RPMI8226 (cell line): Measurements from ENCODE around the gene SH3PXD2B.
"Not testable (repeated sequence)": the region's sequence is repeated elsewhere in the genome, so short reads cannot be mapped to it uniquely, and the experiment has no call there.

Experiments used
- DNase-seq: peaks from one replicate; pipeline ENCODE4 v3.0.0-alpha.2; 2015

SH3PXD2B gene

GRCh38 chr5:172361566-172362238 is 92.6 kb downstream of the SH3PXD2B start:
- no peak for DNase-seq

DNA sequence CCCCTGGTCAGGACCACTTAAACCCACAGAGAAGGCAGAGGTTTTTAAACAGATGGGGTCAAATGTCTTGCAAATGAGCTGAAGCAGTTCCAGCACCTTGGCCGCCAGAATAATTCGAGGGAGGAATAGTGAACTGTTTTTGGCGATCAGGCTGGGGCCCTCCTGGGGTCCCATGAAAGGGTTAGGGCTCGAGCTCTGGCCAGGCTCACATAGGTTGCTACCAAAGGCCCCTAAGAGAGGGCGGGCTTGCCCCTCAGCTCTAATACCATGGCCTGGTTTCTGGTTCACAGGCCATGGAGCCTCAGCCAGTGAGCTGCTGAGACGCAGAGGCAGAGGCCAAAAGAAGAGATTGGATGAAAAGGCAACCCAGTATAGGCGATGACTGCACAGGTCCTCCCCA is 96.0 kb downstream of the SH3PXD2B start:
- DNase-seq, result no peak

GRCh38 chr5:172356527-172356926 is 97.8 kb downstream of the SH3PXD2B start:
- DNase-seq, result no peak

DNA sequence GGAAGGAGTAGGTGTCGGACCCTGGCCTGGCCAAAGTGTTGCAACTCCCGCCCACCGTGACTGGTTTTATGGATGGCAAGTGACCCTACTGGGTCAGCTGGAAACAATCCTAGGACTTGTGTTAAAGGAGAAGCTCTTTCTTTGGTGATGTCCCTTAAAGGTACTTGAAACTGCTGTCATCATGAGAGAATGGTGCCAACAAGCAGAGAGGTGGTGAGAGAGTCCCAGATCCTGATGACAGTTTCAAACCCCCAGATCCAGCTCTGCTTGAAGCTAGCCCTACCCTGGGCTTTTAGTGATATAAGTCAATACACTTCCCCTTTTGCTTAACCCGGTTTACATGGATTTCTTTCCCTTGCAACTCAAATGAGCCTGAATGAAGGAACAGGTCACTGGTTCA is 98.3 kb downstream of the SH3PXD2B start:
- DNase-seq, result no peak

DNA sequence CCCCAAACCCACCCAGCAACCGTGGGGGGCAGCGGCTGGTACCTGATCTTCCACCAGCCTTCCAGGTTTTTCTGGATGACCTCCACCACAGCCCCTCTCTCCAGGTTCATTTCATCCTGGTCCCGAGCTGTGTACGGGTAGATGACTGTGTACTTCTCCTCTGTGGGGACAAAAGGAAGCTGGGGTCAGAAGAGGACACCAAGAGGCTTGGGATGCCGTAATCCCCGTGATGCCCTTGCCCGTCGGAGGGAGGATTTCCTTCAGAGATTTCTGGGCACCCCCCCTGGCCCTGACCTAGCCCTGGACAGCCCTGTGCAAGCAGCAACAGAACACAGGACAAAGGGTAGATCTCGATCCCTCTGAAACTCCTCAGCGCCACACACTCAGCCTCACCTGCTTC is 100.5 kb downstream of the SH3PXD2B start:
- no peak for DNase-seq

GRCh38 chr5:172353271-172353812 is 101.0 kb downstream of the SH3PXD2B start:
- DNase-seq, result no peak

DNA sequence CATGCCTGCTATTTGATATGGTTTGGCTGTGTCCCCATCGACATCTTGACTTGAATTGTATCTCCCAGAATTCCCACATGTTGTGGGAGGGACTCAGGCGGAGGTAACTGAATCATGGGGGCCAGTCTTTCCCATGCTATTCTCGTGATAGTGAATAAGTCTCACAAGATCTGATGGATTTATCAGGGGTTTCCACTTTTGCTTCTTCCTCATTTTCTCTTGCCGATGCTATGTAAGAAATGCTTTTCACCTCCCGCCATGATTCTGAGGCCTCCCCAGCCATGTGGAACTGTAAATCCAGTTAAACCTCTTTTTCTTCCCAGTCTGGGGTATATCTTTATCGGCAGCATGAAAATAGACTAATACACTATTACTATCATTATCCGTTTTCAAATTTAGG is 101.8 kb downstream of the SH3PXD2B start:
- not testable (repeated sequence) for DNase-seq

GRCh38 chr5:172351240-172351778 is 103.0 kb downstream of the SH3PXD2B start:
- no peak for DNase-seq

- DNase-seq, result no peak
Measured at GRCh38 chr5:172350212-172351181, 103.8 kb downstream of the SH3PXD2B start.

GRCh38 chr5:172348733-172349132 is 105.6 kb downstream of the SH3PXD2B start:
- not testable (repeated sequence) for DNase-seq

- no peak for DNase-seq
Measured at GRCh38 chr5:172348084-172348483, 106.2 kb downstream of the SH3PXD2B start.

GRCh38 chr5:172347496-172348052 is 106.8 kb downstream of the SH3PXD2B start:
- DNase-seq, result no peak

GRCh38 chr5:172345881-172346280 is 108.4 kb downstream of the SH3PXD2B start:
- no peak for DNase-seq

- no peak for DNase-seq
Measured at GRCh38 chr5:172344855-172345409, 109.4 kb downstream of the SH3PXD2B start.

DNA sequence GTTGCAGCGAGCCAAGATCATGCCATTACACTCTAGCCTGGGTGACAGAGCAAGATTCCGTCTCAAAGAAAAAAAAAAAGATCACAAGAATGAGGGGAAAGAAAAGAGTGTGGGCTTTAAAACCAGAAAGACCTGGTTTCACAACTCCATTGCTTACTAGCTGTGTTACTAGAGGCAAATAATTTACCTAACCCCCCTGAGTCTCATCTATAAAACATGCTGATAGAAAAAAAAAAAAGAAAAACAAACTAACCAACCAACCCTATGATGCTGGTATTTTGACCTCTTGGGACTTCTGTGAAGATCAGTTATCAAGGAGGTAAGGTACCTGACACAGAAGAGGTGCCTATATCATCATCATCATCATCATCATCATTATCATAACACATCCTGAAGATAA is 110.6 kb downstream of the SH3PXD2B start:
- DNase-seq, result no peak

- DNase-seq, result no peak
Measured at GRCh38 chr5:172342918-172343317, 111.4 kb downstream of the SH3PXD2B start.

- DNase-seq, result no peak
Measured at GRCh38 chr5:172339264-172340180, 114.8 kb downstream of the SH3PXD2B start.

- no peak for DNase-seq
Measured at GRCh38 chr5:172336676-172337285, 117.5 kb downstream of the SH3PXD2B start.

GRCh38 chr5:172336264-172336663 is 118.1 kb downstream of the SH3PXD2B start:
- no peak for DNase-seq

GRCh38 chr5:172335721-172336120 is 118.6 kb downstream of the SH3PXD2B start:
- DNase-seq, result no peak

DNA sequence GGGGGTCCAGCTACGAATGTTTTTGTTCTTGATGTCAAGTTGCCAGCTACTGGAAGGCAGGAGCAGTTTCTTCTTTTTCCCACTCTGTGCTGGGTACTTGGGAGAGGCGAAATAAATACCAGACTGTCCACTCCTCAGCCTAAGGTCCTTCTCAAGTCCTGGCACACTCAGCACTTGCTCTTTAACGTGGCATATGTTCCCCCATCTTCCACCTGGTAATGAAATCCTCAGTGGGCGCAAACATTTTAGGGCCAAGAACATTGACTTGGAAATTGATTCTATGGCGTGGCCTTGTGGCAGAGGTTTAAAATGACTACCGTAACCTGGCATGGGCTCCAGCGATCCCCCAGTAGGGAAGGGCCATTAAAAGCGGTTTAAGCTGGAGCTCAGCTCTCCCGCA is 119.7 kb downstream of the SH3PXD2B start:
- DNase-seq, result no peak
